ENCODE data around the gene CEP70.

CEP70 gene

DNA sequence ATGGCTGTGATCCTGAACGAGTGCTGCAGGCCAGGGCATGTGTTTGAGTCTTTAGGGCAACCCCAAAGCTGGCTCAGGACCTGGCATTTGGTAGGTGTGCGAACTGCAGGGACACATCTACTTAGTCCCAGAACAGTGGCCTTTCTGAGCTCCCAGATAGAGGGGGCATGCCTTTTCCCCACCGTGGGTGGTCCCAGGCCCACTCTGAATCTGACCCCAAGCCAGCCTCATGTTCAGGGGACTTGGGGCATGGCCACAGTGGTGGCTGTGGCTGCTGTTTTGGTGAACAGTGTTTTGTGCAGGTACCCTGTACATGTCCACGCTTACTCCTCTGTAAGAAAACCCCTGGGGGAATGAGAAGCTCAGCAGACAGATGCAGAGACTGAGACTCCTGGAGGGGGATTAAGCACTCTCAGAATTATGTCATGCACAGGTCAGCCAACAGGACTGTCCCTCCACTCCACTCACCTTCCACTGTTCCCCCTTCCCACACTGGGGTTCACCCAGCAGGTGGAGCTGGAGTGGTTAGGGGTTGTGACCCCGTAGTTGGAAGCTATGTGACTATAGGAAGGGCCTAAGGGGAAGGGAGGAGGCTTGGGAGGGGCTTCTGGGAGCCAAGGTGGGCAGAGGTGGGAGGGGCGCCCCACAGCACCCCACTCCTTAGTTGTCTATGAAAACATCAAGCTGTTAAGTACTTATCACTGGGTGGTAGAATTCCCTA, 143.2 kb downstream of the CEP70 start:
- DNase-seq (ENCODE audit: low read depth, low spot score): no peak
- no peak for TF ChIP-seq FOXP2 (optimal IDR thresholded peaks at IDR 0.05; ENCODE audit: control extremely low read depth, extremely low read length, insufficient read depth)
- no peak for TF ChIP-seq POLR2AphosphoS5 (IDR thresholded peaks at IDR 0.05; ENCODE audit: borderline replicate concordance, low read depth, low read length)
- TF ChIP-seq EZH2 (IDR thresholded peaks at IDR 0.05): no peak
- H3K4me3 ChIP-seq: no peak overlapping the region
- no peak overlapping the region for H3K27ac ChIP-seq
- H3K9ac ChIP-seq (ENCODE audit: insufficient read length): no peak overlapping the region
- H3K9me3 ChIP-seq (ENCODE audit: low read depth, low read length): no peaks in the 10 kb centered on the region
- H3K36me3 ChIP-seq (ENCODE audit: insufficient read depth, low read length): no peaks in the 10 kb centered on the region

DNA sequence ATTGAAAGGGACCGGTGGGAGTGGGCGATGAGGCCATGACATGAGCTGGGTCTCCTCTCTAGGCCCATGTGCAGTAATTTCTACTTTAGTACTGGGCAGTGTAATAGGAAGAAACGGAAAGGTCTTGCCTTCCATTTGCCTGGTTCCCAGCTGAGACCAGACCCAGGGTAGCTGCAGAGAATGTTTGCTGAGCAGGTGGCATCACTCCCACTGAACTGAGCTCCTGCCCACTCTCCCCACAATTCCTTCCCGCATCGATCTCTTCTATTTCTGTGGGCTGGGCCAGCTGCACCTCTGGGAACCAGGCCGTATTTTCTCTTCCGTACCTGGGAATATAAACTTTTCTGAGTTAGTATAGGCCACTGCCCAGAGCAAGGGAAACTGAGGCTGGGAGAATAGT, 143.9 kb downstream of the CEP70 start:
- TF ChIP-seq EZH2 (IDR thresholded peaks at IDR 0.05): no peak
- no peak for TF ChIP-seq POLR2AphosphoS5 (IDR thresholded peaks at IDR 0.05; ENCODE audit: borderline replicate concordance, low read depth, low read length)
- no peak for TF ChIP-seq FOXP2 (optimal IDR thresholded peaks at IDR 0.05; ENCODE audit: control extremely low read depth, extremely low read length, insufficient read depth)
- Histone ChIP-seq H3K9me3 (ENCODE audit: low read depth, low read length) (no peaks in the 10 kb centered on the region), H3K9ac (ENCODE audit: insufficient read length) (no peak overlapping the region), H3K27ac (no peak overlapping the region), H3K4me3 (no peak overlapping the region), H3K36me3 (ENCODE audit: insufficient read depth, low read length) (no peaks in the 10 kb centered on the region)
- DNase-seq (ENCODE audit: low read depth, low spot score): no peak

DNA sequence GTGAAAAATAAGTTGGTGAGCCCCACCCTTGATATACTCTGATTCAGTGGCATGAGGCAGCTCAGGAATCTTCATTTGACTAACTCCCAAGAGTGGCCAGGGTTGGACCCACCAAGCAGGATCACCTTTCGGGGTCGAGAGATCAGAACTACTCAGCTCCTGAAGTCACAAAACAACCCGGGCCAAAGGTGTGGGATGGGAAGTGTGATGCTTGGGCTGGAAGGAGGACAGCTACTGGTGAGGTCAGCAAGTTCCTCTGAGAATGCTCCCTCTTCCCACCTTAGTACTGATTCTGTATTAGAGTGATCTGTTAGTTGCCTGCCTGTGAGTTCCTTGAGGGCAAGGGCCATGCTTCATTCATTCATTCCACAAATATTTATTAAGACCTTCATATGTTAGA, 144.6 kb downstream of the CEP70 start:
- Histone ChIP-seq H3K27ac (no peak overlapping the region), H3K4me3 (no peak overlapping the region), H3K9me3 (ENCODE audit: low read depth, low read length) (no peaks in the 10 kb centered on the region), H3K36me3 (ENCODE audit: insufficient read depth, low read length) (no peaks in the 10 kb centered on the region), H3K9ac (ENCODE audit: insufficient read length) (no peak overlapping the region)
- TF ChIP-seq FOXP2 (optimal IDR thresholded peaks at IDR 0.05; ENCODE audit: control extremely low read depth, extremely low read length, insufficient read depth): no peak
- TF ChIP-seq EZH2 (IDR thresholded peaks at IDR 0.05): no peak
- no peak for TF ChIP-seq POLR2AphosphoS5 (IDR thresholded peaks at IDR 0.05; ENCODE audit: borderline replicate concordance, low read depth, low read length)
- DNase-seq (ENCODE audit: low read depth, low spot score): no peak

DNA sequence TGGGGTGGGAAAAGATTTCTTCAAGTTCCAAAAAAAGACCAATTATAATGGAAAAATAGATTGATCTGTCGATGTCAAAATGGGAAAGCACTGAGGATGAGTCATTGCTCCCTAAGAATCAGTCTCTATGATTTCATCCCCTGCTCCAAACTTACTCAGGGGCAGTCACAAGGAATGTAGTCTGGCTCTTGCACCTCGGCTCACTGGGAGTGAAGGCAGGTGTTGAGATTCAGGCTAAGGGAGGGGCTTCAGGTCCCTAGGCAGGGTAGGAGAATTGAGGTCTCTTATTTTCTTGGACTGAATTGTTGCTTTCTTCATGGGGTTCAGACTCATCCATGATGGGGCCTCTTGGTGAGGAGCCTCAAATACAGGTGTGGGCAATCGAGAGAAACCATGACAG, 145.4 kb downstream of the CEP70 start:
- no peak overlapping the region for H3K27ac ChIP-seq
- TF ChIP-seq POLR2AphosphoS5 (IDR thresholded peaks at IDR 0.05; ENCODE audit: borderline replicate concordance, low read depth, low read length) (no peak), FOXP2 (optimal IDR thresholded peaks at IDR 0.05; ENCODE audit: control extremely low read depth, extremely low read length, insufficient read depth) (no peak), EZH2 (IDR thresholded peaks at IDR 0.05) (no peak)
- H3K9ac ChIP-seq (ENCODE audit: insufficient read length): no peak overlapping the region
- no peaks in the 10 kb centered on the region for H3K9me3 ChIP-seq (ENCODE audit: low read depth, low read length)
- H3K4me3 ChIP-seq: no peak overlapping the region
- H3K36me3 ChIP-seq (ENCODE audit: insufficient read depth, low read length): no peaks in the 10 kb centered on the region
- DNase-seq (ENCODE audit: low read depth, low spot score): no peak

DNA sequence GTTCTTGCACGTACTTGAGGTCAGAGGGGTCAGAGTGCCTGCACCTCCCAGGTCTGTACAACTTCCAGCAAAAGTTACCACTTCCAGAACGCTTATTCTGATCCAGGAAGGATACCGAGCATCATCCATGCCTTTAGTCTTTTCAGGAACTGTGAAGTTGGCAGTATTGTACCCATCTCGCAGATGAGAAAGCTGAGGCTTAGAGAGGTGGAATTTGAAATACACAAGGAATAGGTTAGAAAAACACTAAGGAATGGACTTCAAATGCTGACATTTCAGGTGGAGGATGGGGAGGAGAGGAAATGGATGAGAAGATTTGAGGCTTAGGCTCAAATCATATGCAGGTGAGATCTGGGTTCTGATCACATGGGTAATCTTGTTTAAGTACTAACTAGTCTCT, 148.4 kb downstream of the CEP70 start:
- Histone ChIP-seq H3K9me3 (ENCODE audit: low read depth, low read length) (no peaks in the 10 kb centered on the region), H3K36me3 (ENCODE audit: insufficient read depth, low read length) (no peaks in the 10 kb centered on the region), H3K27ac (no peak overlapping the region), H3K9ac (ENCODE audit: insufficient read length) (no peak overlapping the region), H3K4me3 (no peak overlapping the region)
- TF ChIP-seq EZH2 (IDR thresholded peaks at IDR 0.05) (no peak), POLR2AphosphoS5 (IDR thresholded peaks at IDR 0.05; ENCODE audit: borderline replicate concordance, low read depth, low read length) (no peak), FOXP2 (optimal IDR thresholded peaks at IDR 0.05; ENCODE audit: control extremely low read depth, extremely low read length, insufficient read depth) (no peak)
- DNase-seq (ENCODE audit: low read depth, low spot score): no peak

DNA sequence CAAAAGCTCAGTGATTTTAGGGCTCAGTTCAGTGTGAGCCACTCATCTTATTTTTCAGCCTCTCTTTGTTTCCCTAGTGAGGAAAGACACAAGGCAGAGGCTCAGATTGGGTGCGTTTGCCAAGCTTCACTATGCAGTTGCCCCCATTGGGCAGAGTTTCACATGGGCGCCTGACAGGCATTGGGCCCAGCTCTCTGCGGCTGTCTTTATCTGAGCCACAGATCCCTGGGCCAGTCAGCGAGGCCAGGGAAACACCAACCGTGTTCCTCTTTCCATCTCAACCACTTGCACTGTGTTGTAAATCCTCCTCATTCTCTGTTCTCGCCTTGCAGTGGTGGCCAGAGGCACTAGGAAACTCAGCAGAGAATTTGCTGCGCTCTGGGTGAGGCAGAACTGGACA, 148.8 kb downstream of the CEP70 start:
- H3K4me3 ChIP-seq: no peak overlapping the region
- H3K36me3 ChIP-seq (ENCODE audit: insufficient read depth, low read length): no peaks in the 10 kb centered on the region
- no peaks in the 10 kb centered on the region for H3K9me3 ChIP-seq (ENCODE audit: low read depth, low read length)
- no peak overlapping the region for H3K27ac ChIP-seq
- TF ChIP-seq POLR2AphosphoS5 (IDR thresholded peaks at IDR 0.05; ENCODE audit: borderline replicate concordance, low read depth, low read length) (no peak), EZH2 (IDR thresholded peaks at IDR 0.05) (no peak), FOXP2 (optimal IDR thresholded peaks at IDR 0.05; ENCODE audit: control extremely low read depth, extremely low read length, insufficient read depth) (no peak)
- H3K9ac ChIP-seq (ENCODE audit: insufficient read length): no peak overlapping the region
- no peak for DNase-seq (ENCODE audit: low read depth, low spot score)
